NCI-H2107 (cell line): ENCODE results near the gene ALS2CL.

Experiments used
- DNase-seq: peaks from one replicate; lab custom pipeline; 2025; lab: John Stamatoyannopoulos, UW

ALS2CL gene

DNA sequence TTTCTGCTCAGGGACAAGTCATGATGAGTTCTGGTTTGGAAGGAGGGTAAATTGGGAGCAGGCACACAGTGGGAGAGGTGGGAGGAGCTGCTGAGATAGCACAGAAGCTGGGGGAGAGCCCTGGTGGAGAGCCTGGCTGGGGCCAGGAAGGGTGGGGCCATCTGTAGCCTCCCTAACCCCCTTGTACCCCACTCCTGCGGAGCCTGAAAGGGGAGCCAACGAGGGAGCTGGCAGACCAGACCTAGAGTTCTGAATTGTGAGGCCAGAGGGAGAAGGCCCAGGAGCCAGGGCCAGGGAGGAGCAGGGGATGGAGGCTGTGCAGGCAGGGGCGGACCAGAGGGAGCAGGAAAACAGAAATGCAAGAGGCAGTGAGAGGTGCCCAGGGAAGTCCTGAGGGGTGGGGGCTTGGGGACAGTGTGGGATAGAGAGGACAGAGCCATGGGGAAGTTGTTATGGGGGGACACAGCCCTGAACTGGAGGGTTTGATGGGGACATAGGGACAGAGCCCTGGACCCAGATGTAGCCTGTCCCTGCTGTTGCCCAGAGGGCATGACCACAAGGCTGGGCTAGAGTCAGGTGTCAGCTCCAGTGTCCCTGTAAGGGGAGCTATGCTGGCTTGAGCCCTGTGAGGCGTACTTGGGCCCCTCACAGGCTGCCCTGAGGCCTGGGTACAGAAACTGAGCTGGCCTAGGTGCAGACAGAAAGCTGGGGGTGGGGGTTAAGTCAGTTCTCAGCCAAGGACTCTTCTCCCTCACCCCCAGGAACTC, 8.9 kb upstream of the ALS2CL start:
- no peak for DNase-seq

- DNase-seq: no peak
These were observed 7.9 kb upstream of the ALS2CL start, which contains the start of gene TMIE for GRCh38 chr3:46701181-46701939. Gene TMIE (plus strand): TSS chr3:46701392. CDS start chr3:46701488, 96 bp downstream.

GRCh38 chr3:46700772-46701171, 7.3 kb upstream of the ALS2CL start:
- DNase-seq: no peak

- no peak for DNase-seq
These were observed 6.4 kb upstream of the ALS2CL start for GRCh38 chr3:46699676-46700523.

GRCh38 chr3:46695962-46696894, 2.7 kb upstream of the ALS2CL start:
- DNase-seq: no peak

DNA sequence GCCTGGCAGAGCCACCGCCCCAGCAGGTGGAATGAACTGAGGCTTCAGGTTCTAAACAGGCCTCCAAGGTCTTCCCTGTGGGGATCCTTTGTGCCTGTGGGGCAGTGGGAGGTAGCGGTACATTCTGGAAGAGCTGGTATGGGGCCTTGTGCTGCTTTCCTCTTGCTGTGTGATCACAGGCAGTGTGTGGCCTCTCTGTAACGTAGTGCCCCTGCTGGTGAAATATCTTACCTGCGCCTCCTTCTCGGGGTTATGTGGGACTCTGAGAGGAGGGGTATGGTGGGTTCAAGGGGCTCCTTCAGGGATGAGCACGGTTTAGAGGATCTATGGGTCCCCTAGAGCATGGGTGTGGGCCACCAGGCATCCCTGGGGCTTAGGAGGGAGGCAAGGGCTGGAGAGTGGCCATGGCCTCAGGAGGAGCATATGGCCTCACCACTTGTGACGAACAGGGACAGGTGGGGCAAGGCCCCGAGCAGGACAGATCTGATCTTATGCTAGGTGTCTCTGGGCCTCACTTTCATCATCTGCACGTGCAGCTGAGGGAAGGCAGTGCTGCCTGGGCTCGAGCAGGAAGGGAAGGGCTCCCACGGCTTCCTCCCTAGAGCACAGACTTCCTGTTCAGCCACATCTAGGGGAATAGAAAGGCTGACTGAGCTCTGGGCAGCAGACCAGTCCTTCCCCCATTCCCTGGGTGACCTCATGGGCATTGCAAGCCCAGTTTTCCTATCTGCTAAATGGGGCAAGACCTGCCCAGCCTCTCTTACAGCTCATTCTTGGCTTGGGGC, 1.9 kb upstream of the ALS2CL start:
- DNase-seq: no peak

GRCh38 chr3:46694520-46694919, 1.0 kb upstream of the ALS2CL start:
- DNase-seq: no peak

- DNase-seq: no peak
These were observed 380 bp upstream of the ALS2CL start for GRCh38 chr3:46693892-46694226.

GRCh38 chr3:46692566-46692990, 901 bp downstream of the ALS2CL start:
- DNase-seq: no peak

GRCh38 chr3:46690798-46691197, 2.7 kb downstream of the ALS2CL start:
- DNase-seq: no peak

DNA sequence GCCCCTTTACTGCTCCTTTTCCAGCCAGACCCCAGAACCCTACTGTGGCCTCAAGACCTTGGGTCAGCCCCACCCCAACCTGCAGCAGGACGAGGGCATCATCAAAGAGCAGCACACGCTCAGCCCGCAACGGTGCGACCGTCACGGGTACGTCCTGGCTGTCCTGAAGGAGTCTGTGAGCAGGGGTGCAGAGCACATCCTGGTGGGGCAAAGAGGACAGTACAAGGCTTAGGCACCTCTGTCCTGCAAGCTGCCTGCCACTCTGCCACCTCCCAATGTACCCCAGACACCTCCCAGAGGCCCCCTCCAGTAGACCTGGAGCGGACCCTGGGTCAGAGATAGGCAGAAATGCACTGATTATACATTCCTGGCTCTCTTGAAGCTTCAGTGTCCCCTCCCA, 8.0 kb downstream of the ALS2CL start:
- no peak for DNase-seq

DNA sequence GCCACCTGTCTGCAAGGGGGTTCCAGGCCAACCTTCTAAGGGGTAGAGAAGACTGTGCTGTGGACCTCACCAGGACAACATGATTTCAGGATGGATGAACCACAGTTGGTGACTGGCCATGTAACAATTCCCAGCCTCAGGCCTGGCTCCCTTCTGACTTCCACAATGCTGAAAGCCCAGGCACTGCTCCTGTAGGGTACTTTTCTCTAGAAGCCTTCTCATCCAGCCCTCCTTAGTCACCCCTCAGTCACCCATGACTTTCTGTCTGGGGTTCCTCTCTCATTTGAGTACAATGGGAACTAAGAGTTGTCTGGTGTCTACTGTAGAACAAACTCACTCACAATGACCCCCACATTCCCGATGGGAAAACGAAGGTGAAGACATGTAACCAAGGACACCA, 8.6 kb downstream of the ALS2CL start:
- DNase-seq: no peak

DNA sequence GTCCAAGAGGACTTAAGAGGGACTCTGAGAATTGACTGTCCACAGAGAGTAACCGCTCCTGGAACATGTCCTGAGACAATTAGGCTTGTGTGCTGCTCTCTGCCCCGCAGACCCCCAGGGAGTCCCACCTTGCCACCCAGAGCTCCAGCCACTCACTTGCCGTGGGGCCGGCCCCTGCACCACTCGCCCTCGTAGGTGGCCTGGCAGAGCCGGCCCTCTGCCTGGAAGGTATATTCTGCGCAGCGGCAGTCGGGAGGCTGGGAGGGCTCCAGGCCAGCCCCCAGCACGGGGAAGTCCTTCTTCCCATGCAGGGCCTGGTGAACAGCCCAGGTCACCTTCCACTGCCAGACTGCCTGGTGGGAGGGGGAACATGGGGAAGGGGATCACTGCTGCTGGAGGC, 10.5 kb downstream of the ALS2CL start:
- no peak for DNase-seq

DNA sequence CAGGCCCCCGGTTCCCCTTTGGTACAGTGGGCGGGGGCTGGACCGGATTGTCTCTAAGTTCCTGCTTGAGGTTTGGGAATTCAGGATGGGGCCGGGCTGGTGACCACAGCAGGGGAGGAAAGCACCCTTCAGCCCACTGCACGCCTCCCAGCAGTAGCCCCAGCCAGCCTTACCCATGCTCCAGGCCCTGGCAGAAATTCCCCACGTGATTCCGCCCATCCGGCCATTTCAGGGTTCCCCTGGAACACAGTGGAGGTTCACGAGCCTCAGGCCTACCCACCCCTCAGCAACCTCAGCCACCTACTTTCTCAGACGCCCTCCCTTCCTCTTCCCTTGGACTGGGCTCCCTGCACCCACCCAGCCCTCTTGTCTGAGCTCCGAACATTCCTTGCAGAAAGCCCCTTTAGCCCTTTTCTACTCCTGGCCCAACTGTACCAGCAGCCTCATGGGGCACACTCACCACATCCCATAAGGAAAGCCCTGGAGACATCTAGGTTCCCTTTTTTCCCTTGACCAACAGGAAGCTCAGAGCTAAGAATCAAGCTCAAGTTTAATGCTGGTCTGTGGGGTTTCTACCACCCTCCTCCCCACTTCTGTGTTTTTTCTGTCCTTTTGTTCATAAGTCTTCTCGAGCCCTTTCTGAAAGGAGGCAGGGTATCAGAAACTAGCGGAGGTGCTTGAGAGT, 11.5 kb downstream of the ALS2CL start:
- no peak for DNase-seq

GRCh38 chr3:46681387-46681786, 12.1 kb downstream of the ALS2CL start:
- DNase-seq: no peak

- no peak for DNase-seq
These were observed 13.1 kb downstream of the ALS2CL start for GRCh38 chr3:46680298-46680826.

DNA sequence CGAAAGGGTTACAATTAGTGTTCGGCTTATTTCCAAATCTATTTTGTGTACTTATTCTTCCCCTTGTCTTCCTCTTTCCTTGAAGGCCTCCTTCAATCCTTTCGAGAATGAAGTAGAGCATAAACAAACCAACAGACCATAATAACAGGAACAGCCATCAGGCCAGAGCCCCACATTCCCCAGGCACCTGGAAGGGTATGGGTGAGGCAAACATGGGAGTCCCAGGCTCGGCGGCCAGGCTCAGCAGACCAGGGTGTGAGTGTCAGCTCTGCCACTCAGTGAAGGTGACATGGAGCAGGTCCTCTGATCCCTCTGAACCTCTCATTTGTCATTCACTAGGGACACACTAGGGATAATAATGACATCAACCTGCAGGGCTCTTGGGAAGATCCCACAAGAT, 13.8 kb downstream of the ALS2CL start:
- DNase-seq: no peak

DNA sequence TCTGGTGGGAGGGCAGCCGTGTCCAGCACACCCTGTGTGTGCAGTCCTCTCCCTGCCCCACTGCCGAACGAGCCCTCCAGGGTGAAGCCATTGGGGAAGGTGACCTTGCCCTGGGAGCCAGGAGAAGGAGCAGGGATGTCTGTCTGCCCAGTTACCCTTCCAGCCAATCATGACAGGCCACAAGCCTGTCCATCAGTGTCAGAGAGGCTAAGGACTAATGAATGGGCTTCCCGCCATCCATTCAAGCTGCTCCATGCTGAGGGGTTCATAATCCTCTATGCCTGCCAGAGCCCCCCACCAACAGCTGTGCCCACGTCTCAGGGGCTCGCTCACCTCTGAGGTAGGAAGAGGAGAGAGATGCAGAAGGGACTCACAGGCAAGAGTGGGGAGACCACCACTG, 15.2 kb downstream of the ALS2CL start:
- DNase-seq: no peak

- no peak for DNase-seq
These were observed 16.1 kb downstream of the ALS2CL start for GRCh38 chr3:46677411-46677726.
